Right lobe of liver (tissue), 4 donors: ENCODE measurements around the gene ZNF420.

Source experiments
- POLR2A ChIP-seq: fragments of 450-650 bp; IDR thresholded peaks from one replicate; pipeline ENCODE4 v1.6.1; 2017; ENCODE audit warnings: antibody characterized with exemption, mild to moderate bottlenecking
- TF ChIP-seq, protein P1 (sequence below), 4 donors: fragments of 200-600 bp in 3 of 4; fragments of 450-650 bp in 1 of 4; IDR thresholded peaks; one replicate each; pipeline versions ENCODE4 v1.5.1 to v1.8.0; 2016 to 2022; ENCODE audit warnings: antibody characterized with exemption in 4 of 4, mild to moderate bottlenecking in 2 of 4
- donor health status: DM: no; HTN: no; CAD: no.
- donor health status: DM: no; HTN: no; CAD: no.
- donor health status: DM: no; HTN: yes; CAD: no.

DNA sequence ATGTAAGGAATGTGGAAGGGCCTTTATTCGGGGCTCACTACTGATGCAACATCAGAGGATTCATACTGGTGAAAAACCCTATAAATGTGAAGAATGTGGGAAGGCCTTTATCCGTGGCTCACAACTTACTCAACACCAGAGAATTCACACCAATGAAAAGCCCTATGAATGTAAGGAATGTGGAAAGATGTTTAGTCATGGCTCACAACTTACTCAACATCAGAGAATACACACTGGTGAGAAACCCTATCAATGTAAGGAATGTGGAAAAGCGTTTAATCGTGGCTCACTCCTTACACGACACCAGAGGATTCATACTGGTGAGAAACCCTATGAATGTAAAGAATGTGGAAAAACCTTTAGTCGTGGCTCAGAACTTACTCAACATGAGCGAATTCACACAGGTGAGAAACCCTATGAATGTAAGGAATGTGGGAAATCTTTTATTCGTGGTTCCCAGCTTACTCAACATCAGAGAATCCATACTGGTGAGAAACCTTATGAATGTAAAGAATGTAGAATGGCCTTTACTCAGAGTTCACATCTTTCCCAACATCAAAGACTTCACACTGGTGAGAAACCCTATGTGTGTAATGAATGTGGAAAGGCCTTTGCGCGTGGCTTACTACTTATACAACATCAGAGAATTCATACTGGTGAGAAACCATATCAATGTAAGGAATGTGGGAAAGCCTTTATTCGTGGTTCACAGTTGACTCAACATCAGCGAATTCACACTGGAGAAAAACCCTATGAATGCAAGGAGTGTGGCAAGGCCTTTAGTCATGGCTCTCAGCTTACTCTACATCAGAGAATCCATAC, 50.0 kb downstream of the ZNF420 start:
- TF ChIP-seq, protein P1, sequence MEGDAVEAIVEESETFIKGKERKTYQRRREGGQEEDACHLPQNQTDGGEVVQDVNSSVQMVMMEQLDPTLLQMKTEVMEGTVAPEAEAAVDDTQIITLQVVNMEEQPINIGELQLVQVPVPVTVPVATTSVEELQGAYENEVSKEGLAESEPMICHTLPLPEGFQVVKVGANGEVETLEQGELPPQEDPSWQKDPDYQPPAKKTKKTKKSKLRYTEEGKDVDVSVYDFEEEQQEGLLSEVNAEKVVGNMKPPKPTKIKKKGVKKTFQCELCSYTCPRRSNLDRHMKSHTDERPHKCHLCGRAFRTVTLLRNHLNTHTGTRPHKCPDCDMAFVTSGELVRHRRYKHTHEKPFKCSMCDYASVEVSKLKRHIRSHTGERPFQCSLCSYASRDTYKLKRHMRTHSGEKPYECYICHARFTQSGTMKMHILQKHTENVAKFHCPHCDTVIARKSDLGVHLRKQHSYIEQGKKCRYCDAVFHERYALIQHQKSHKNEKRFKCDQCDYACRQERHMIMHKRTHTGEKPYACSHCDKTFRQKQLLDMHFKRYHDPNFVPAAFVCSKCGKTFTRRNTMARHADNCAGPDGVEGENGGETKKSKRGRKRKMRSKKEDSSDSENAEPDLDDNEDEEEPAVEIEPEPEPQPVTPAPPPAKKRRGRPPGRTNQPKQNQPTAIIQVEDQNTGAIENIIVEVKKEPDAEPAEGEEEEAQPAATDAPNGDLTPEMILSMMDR (IDR thresholded peaks at IDR 0.05), result no peak
- TF ChIP-seq POLR2A, result no peak
